ENCODE measurements around the gene TPRG1.

TPRG1 gene

GRCh38 chr3:189330066-189330465 is 158.3 kb downstream of the TPRG1 start:
- Histone ChIP-seq H3K27ac (ENCODE audit: low read depth, low read length) (no peak overlapping the region), H3K4me3 (ENCODE audit: insufficient read depth, low read length, poor library complexity, severe bottlenecking) (no peak overlapping the region), H3K9me3 (ENCODE audit: insufficient read depth, low read length) (no peaks in the 10 kb centered on the region), H3K27me3 (ENCODE audit: low read length) (no peaks in the 10 kb centered on the region), H3K36me3 (ENCODE audit: low read length) (no peaks in the 10 kb centered on the region), H3K79me2 (ENCODE audit: insufficient read depth, low read length) (no peaks in the 10 kb centered on the region), H2AFZ (ENCODE audit: low read depth, low read length, severe bottlenecking) (no peak overlapping the region), H3F3A (ENCODE audit: insufficient read depth) (no peaks in the 10 kb centered on the region), H4K20me1 (ENCODE audit: low read depth, low read length) (no peaks in the 10 kb centered on the region), H3K9ac (ENCODE audit: low read length) (no peak overlapping the region), H3K9me2 (replicated peaks; ENCODE audit: insufficient read depth, low read length) (no peaks in the 10 kb centered on the region), H3K4me2 (ENCODE audit: low read depth, low read length, poor library complexity, severe bottlenecking) (no peak overlapping the region)
- no peak for TF ChIP-seq CTCF (IDR thresholded peaks at IDR 0.05; ENCODE audit: insufficient read depth, low read length, poor library complexity, severe bottlenecking)
- TF ChIP-seq EZH2phosphoT487 (conservative IDR thresholded peaks at IDR 0.05; ENCODE audit: low read length) = no peak

- Histone ChIP-seq H3K27ac (ENCODE audit: low read depth, low read length) (no peak overlapping the region), H2AFZ (ENCODE audit: low read depth, low read length, severe bottlenecking) (no peak overlapping the region)
These were observed 159.2 kb downstream of the TPRG1 start for GRCh38 chr3:189331002-189331418.

GRCh38 chr3:189334064-189334920 is 162.5 kb downstream of the TPRG1 start:
- Histone ChIP-seq H3K36me3 (ENCODE audit: low read length) (no peaks in the 10 kb centered on the region), H3K79me2 (ENCODE audit: insufficient read depth, low read length) (no peaks in the 10 kb centered on the region), H4K20me1 (ENCODE audit: low read depth, low read length) (no peaks in the 10 kb centered on the region), H3K9me3 (ENCODE audit: insufficient read depth, low read length) (no peaks in the 10 kb centered on the region), H3K27me3 (ENCODE audit: low read length) (no peaks in the 10 kb centered on the region), H3F3A (ENCODE audit: insufficient read depth) (no peaks in the 10 kb centered on the region), H3K4me2 (ENCODE audit: low read depth, low read length, poor library complexity, severe bottlenecking) (no peak overlapping the region), H3K9me2 (replicated peaks; ENCODE audit: insufficient read depth, low read length) (no peaks in the 10 kb centered on the region), H3K4me3 (ENCODE audit: insufficient read depth, low read length, poor library complexity, severe bottlenecking) (no peak overlapping the region), H3K9ac (ENCODE audit: low read length) (no peak overlapping the region), H2AFZ (ENCODE audit: low read depth, low read length, severe bottlenecking) (no peak overlapping the region), H3K27ac (ENCODE audit: low read depth, low read length) (no peak overlapping the region)
- no peak for TF ChIP-seq CTCF (IDR thresholded peaks at IDR 0.05; ENCODE audit: insufficient read depth, low read length, poor library complexity, severe bottlenecking)
- no peak for TF ChIP-seq EZH2phosphoT487 (conservative IDR thresholded peaks at IDR 0.05; ENCODE audit: low read length)

More at GRCh38 chr3:189331002-189331418, 159.2 kb downstream of the TPRG1 start:
- H3K36me3 ChIP-seq (ENCODE audit: low read length) = no peaks in the 10 kb centered on the region
- H3K27me3 ChIP-seq (ENCODE audit: low read length) = no peaks in the 10 kb centered on the region
- TF ChIP-seq EZH2phosphoT487 (conservative IDR thresholded peaks at IDR 0.05; ENCODE audit: low read length) (no peak), CTCF (IDR thresholded peaks at IDR 0.05; ENCODE audit: insufficient read depth, low read length, poor library complexity, severe bottlenecking) (no peak)
- no peak overlapping the region for H3K9ac ChIP-seq (ENCODE audit: low read length)
- no peaks in the 10 kb centered on the region for H3K9me2 ChIP-seq (replicated peaks; ENCODE audit: insufficient read depth, low read length)
- no peaks in the 10 kb centered on the region for H3F3A ChIP-seq (ENCODE audit: insufficient read depth)
- H3K79me2 ChIP-seq (ENCODE audit: insufficient read depth, low read length) = no peaks in the 10 kb centered on the region
- H3K4me2 ChIP-seq (ENCODE audit: low read depth, low read length, poor library complexity, severe bottlenecking) = no peak overlapping the region
- H4K20me1 ChIP-seq (ENCODE audit: low read depth, low read length) = no peaks in the 10 kb centered on the region
- no peaks in the 10 kb centered on the region for H3K9me3 ChIP-seq (ENCODE audit: insufficient read depth, low read length)
- H3K4me3 ChIP-seq (ENCODE audit: insufficient read depth, low read length, poor library complexity, severe bottlenecking) = no peak overlapping the region

Data from SU-DHL-6 (cell line).